NB4 (cell line): ENCODE data around the gene TIAL1.
"Not testable (repeated sequence)": the region's sequence is repeated elsewhere in the genome, so short reads cannot be mapped to it uniquely, and the experiment has no call there.

Experiments
- CTCF ChIP-seq: IDR thresholded peaks from one replicate; pipeline ENCODE4 v1.5.1; 2012; ENCODE audit warnings: low read depth, low read length
- POLR2A ChIP-seq: IDR thresholded peaks from 2 replicates; pipeline ENCODE4 v1.6.1; 2011; ENCODE audit warnings: mild to moderate bottlenecking; ENCODE audit not compliant: insufficient read length; ENCODE audit errors: extremely low read depth

DNA sequence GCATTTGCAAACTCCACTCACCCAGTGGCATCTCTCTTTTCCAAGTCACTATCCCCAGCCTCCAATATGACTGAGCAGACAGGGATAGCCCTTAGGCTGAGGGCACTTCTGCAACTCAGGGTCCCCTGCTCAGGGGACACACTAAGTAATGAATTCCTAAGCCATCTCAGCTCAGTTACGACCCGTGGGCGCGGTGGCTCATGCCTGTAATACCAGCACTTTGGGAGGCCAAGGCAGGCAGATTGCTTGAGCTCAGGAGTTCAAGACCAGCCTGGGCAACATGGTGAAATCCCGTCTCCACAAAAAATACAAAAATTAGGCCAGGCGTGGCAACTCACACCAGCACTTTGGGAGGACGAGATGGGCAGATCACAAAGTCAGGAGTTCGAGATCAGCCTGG, 64.5 kb downstream of the TIAL1 start:
- not testable (repeated sequence) for TF ChIP-seq CTCF, POLR2A
